GM21447 (cell line): Measurements from ENCODE around the gene CPNE9.
A peak's percentile ranks its signal among the peaks of the same experiment; 100 is the strongest.

Source experiments
- ATAC-seq: cut with Tn5 transposase; IDR thresholded peaks from one replicate; pipeline ENCODE4 v1.9.1; 2021; ENCODE audit not compliant: unreplicated experiment

Gene CPNE9

GRCh38 chr3:9715764-9716437, 12.3 kb downstream of the CPNE9 start:
- ATAC-seq = no peak

GRCh38 chr3:9716801-9717555, 13.3 kb downstream of the CPNE9 start:
- no peak for ATAC-seq

GRCh38 chr3:9717563-9717962, 13.9 kb downstream of the CPNE9 start:
- ATAC-seq = no peak

GRCh38 chr3:9718118-9718517, 14.5 kb downstream of the CPNE9 start:
- ATAC-seq = no peak

GRCh38 chr3:9721015-9721699, 17.5 kb downstream of the CPNE9 start:
- ATAC-seq = no peak

- ATAC-seq = no peak
Observed at GRCh38 chr3:9721700-9722060, 18.0 kb downstream of the CPNE9 start.

GRCh38 chr3:9725775-9726515, 22.3 kb downstream of the CPNE9 start:
- ATAC-seq = no peak

GRCh38 chr3:9727041-9727595, 23.5 kb downstream of the CPNE9 start:
- no peak for ATAC-seq

- ATAC-seq = no peak
Observed at GRCh38 chr3:9727743-9728142, 24.1 kb downstream of the CPNE9 start.

- ATAC-seq = no peak
Observed at GRCh38 chr3:9729419-9729818, 25.8 kb downstream of the CPNE9 start.

- peak; percentile 43 for ATAC-seq
Observed at GRCh38 chr3:9730657-9731205, 27.1 kb downstream of the CPNE9 start.

GRCh38 chr3:9731206-9732079, 27.8 kb downstream of the CPNE9 start, which contains the start of gene BRPF1:
TSS of gene BRPF1 (plus strand) at chr3:9731735. CDS start at chr3:9734141, 2,406 bp downstream.
- peak; percentile 92 for ATAC-seq

GRCh38 chr3:9732080-9732739, 28.6 kb downstream of the CPNE9 start:
- no peak for ATAC-seq

- ATAC-seq = no peak
Observed at GRCh38 chr3:9732740-9733115, 29.1 kb downstream of the CPNE9 start.

GRCh38 chr3:9736831-9737230, 33.2 kb downstream of the CPNE9 start:
- no peak for ATAC-seq

GRCh38 chr3:9739181-9739580, 35.5 kb downstream of the CPNE9 start:
- ATAC-seq = no peak

GRCh38 chr3:9742560-9742959, 38.9 kb downstream of the CPNE9 start:
- no peak for ATAC-seq

GRCh38 chr3:9743548-9743947, 39.9 kb downstream of the CPNE9 start:
- ATAC-seq = no peak

- ATAC-seq = no peak
Observed at GRCh38 chr3:9744162-9744561, 40.5 kb downstream of the CPNE9 start.
